HG02642 (cell line): ENCODE measurements around the gene NPAS3.

ENCODE experiments used
- ATAC-seq: cut with Tn5 transposase; IDR thresholded peaks from one replicate; pipeline ENCODE4 v1.9.1; 2021; ENCODE audit warnings: mild to moderate bottlenecking; ENCODE audit not compliant: unreplicated experiment, poor library complexity

The NPAS3 gene

DNA sequence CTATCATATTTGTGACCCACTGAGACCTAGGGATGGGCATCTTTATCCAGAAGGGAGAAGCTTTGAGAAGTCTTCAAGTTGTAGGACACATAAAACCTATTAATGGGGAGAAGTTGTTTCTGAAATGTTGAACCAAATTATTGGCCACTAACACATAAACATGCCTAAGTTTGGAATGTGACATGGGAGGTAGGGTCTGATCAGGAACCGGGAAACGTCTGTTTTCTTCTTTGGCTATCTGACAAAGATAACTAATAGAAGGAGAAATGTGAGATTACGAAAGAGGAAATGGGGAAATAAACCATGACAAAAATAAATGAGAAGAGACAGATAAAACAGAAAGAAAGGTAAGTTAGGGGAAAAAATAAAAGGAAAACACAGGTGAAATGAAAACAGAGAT is 586.9 kb downstream of the NPAS3 start:
- no peak for ATAC-seq

DNA sequence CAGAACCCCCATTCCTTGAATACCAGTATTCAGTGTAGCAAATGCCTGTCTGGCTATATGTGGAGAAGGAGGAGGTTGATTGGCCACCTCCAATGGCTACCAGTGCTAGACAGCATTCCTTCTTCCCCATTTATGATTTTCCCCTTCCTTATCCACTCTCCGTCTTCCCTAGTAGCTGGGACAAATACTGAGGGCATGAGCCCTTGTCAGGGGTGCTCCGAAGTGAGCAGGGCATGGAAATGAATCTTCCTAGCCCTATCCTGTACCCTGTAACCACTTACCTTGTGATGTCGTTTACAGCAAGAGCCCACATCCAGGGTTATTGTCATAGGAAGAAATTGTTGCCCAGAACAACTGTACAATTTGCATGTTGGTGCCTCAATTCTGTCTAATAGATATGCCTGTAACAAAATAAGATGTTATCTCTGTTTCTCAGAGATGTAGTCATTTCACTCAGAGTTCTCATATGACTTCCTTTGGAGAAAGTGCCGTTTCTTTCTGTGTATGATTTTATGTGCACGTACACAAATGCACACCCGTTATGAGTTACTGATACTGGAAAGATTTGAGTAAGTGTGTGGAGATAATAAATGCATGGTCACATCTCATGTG is 588.5 kb downstream of the NPAS3 start:
- ATAC-seq = no peak

DNA sequence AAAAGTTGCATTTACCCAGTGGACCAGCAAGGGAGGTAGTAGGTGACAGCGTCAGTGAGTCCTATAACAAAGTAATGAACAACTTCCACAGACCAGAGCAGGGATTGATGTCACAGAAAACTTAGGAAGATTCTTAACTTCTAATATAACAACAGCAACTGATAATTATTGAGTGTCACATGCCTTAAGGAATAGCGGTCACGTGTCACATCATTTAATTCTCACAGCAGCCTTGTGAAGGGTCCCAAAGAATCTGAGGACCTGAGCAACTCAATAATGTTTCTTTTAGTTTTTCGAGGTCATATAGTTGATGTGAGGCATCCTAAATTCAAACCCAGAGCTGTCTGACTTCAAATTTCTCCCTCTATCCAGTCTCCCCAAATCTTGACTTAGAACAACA is 590.0 kb downstream of the NPAS3 start:
- ATAC-seq = no peak

DNA sequence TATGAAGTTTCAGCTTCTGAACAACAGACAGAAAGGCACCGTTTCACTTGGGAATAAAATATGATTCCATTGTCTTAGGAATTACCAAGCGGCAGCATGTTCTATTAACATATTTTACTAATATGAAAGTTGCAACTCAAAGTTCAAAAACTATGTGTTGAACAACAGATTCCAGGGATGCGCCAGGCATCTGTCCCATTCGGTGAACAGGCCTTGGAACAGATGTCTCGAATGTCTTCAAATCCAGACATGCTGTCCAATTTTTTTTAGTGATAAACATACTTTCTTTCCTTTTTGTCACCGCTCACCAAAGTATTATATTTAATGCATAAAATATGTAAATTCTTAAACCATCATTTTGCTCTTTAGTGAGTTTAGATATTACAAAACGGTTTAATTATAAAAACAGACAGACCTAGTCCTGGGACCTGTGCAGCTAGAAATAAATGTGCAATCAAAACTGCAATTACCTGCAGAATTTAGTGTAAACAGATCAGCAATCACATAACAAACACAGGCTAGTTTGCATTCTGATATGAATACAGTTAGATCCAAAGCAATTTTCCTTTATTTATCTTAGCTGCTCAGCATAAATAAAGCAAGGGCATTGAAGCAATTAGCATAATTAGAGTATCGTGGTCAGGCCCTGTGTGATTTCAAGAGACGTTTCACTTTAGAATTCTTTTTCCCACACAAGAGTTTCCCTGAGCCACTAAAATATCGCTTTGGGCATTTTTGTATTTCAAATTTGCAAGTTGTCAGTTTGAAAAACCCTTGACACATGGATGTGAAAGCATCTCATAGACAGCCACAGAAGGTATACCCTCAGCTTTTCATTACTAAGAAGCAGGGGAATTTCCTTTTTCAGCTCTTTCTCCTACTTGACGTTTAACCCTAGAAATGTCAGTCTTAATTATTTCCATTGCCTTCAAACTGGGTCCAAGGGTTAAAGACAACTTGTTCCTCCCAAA is 591.4 kb downstream of the NPAS3 start:
- no peak for ATAC-seq

DNA sequence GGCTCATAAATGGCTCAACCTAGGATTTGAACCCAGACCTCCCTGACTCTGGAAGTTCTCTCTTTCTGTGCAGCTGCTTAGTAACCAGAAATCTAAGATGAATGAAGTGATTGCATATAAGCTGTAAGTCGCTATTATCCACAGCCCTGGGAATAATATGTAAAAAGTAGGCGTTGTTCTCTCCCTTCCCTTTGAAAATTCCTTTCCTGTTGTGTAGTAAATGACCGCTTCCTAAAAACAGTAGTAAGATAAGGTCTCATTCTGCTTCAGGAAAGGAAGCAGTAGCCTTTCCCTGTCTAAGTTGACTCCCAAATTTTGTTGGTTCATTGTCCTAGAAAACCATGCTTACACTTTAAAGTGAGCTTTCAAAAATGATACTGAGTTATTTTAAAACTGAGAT is 593.9 kb downstream of the NPAS3 start:
- ATAC-seq = no peak

DNA sequence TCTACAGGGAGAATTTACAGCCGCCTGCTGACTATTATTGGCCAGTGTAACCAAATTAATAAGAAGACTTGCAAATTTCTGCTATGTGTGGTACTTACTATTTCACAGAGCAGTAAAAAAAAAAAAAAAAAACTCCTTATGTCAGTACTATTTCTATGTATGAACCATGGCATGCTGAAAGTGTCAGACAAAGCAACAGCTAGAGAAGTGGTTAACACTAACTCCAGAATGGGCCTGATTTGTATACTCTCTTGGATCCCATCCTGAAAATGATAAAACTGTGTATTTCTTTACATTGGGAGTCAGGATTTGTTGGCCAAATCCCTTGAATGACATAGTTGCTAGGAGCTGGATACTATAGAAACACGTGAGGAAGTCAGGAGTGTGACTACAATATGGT is 595.4 kb downstream of the NPAS3 start:
- no peak for ATAC-seq

DNA sequence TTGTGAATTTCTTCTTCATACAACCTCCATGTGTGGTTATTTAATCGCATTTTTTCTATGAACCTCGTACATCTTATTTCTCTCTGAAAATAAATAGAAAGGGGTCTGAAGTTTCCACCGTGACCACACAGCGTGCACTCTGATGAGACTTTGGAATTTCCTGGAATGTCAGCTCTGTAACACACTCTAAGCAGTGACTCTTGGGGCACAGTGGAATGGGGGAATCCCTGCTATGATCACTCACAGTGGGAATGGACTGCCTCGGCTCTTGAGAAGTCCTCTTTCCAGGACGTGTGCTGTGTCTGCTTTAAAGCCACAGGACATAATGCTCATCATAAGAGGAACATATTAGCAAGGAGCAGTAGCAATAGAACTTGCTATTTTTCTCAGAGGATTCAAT is 596.0 kb downstream of the NPAS3 start:
- ATAC-seq = no peak

DNA sequence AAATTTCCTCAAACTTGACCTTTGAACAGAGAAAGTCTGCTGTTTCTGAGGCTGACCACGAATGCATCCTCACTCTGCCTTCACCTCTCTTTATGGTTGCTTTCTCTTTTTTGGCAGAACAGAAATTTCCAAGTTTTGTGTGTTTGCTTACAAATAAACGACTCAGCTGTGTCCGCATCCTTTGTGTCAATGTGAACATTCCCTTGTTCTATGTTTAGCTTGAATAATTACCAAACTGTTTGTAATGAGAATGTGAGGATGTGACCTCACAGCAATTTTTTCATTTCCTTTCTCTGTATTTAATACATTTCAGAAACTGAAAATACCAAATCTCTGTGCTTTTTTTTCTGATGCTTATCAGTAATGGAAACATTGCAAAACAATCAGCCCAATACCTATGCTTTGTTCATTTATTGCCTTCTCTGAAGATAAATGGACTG is 601.3 kb downstream of the NPAS3 start:
- ATAC-seq = no peak

DNA sequence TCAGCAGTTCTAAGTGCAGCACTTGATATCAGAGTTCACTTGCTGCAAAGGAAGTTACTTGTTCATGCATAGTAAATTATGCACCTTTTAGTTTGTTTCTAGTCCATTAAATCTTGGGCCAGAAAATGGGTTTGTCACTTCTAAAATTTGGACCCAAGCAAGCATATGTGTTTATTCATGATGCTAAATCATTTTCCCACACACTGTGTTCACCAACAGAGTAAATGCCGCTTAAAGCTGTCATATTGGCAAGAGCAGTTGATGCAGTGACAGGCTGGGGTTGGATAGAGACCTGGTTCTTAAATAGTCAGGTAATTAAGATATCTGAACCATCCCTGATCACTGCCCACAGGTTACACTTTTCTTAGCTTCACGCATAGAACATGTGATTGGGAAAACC is 602.5 kb downstream of the NPAS3 start:
- ATAC-seq = no peak

DNA sequence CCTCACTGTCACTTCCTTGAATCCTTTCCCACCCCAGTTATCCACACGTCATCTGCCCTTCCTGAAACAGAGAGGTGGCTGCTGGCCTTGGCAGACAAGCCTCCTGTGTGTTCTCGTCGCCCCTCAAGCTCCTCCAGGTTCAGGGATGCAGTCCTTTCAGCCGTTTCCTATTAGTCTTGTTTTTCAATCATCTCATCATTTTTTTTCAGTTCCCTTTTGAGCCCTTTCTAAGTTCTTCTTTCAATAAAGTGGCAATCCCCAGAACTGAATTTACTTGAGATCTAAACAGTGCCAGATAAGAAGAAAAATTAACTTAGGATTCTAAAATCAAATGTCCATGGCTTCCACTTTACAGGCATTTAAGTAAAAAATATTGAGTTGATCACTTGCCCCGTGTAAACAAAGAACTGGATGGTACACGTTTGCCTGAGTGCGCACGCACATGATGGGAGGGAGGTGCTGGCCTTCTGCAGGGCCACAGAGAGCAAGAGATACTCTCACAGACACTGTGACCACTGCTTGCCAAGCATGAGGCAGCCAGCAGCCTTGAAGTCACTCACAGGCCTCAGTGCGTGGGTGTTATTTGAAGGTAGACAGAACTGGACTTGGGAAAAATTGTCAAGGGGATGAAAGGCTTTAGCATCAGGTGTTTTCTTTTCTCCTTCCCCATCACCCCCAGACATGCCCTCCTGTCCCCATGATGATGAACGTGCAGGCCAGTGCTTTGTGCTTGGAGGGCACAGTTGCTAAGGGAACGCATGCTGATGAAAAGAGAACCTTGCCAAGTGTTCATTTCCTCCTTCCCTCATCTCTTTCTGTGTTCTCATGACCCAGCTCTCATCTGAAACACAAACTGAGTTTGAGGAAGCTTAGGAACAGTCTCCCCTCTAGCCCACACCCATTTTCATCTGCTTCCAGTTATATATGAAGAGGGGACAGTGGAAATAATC is 603.9 kb downstream of the NPAS3 start:
- no peak for ATAC-seq

DNA sequence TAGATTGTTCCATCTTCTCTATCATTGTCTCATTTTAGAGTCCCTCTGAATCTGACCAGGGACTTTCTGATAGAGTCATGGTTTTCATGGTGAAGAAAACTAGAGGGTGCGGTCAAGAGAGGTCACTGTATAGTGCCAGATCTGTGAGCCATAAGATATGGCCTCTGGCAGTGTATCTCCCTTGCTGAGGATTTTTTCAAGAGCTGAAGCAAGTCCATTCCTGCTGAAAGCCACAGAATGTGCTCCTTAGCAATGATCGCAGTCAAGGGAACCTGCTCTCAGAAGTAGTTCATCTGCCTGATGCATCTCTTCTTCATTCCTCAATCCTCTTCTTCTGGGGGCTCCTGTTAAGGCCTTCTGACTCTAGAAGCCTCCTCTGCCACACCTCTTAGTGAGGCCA is 607.0 kb downstream of the NPAS3 start:
- no peak for ATAC-seq

DNA sequence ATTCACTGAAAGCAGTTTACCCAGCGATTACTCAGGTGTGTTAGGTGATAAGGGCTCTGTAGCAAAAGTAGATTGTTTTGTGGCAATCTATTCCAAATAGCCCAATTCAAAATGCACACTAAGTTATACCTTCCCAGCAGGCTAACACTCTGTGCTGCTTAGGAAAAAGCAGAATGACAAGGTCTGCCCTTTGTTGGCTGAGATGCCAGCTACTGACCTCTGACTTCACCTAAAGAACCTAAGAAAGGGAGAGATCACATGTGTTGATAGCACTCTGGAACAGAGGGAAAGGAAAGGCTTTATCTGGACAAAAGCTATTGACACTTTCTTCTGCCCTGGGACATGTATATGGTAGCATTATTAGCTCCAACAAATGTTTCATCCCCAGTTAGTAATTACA is 609.9 kb downstream of the NPAS3 start:
- ATAC-seq = no peak

DNA sequence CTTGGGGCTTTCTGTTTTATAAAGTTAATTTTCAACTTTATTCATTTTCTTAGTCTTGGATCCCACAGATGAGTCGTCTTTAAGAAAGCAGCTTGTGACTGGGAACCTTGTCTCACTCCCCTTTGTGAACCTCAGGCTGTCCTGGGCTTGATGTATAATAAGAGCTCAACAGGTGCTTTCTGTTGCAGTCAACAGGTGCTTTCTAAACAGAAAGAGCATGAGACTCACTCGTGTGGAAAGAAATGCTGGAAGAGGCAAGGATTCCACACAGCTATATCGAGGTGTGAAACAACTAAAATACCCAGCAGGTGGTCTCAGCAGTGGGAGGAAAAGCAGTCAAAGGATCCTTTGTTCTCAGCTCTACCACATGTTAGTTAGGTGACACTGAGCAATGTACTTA is 613.3 kb downstream of the NPAS3 start:
- no peak for ATAC-seq

DNA sequence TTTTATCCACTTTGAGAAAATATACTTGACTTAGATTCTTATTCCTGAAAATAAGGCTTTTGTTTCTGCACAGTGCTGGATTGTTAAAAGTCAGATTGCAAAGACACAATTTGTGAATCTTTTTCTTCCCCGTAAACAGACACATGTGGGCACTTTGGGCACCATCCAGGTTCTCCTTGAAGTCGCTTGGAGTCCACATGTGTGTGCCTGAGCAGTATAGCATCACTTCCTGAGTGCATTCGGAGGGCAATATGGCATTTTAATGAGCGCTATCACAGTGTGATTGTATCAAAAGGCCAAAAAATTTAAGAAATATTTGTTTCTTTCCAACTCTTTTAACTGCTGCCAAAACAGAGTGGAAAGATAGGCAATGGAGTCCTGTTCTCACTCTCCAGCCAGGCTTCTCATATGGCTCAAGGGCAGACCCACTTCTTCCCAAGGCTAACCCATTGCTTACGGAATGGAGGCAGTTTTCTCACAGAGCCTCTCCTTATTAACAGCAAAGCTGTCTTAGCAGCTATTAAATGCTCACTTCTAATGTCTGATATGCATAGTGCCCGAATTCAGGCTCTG is 615.1 kb downstream of the NPAS3 start:
- no peak for ATAC-seq

DNA sequence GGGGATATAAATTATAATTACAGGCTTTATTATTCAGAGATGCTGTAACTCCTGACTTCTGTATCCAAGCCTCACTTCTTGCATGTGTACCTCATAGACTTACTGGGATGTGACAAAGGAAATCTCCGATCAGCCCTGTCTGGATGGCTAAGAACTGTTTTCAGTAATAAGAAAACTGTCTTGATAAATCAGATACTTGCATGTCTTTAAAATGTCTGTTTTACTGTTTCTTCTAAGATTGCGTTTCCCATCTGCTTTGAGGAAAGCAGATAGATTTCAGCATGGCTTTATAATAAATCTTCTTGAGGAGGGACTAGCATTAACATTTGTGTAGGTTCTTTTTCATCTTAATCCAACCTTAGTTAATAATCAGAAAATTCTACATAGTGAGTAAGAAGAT is 616.3 kb downstream of the NPAS3 start:
- no peak for ATAC-seq

DNA sequence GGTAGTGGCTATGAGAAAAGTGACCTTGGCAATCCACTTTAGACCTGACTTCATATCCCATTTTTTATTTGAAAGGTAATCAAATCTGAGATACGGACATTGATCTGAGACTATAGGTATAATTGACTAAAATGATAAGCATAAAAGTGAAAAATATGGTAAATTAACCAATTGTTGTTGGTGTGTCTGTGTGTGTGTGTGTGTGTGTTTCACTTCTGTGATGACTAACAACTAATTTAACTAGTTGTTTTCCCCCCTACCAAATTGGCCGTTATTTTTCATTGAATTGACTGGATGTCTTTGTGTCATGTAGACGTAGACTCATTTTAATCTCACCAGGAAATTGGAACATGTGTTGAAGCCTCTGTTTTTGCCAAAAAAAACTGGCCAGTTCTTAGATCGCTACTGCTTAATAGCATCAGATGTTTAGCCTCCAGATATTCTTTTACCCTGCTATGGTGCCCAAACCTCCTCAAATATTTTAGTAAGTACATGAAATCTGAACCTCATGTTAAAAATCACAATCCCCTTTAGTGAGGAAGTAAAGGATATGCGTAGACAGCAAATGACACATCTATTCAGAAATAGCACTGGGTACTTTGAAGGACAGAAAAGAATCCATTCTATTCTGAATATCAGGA is 617.2 kb downstream of the NPAS3 start:
- no peak for ATAC-seq

DNA sequence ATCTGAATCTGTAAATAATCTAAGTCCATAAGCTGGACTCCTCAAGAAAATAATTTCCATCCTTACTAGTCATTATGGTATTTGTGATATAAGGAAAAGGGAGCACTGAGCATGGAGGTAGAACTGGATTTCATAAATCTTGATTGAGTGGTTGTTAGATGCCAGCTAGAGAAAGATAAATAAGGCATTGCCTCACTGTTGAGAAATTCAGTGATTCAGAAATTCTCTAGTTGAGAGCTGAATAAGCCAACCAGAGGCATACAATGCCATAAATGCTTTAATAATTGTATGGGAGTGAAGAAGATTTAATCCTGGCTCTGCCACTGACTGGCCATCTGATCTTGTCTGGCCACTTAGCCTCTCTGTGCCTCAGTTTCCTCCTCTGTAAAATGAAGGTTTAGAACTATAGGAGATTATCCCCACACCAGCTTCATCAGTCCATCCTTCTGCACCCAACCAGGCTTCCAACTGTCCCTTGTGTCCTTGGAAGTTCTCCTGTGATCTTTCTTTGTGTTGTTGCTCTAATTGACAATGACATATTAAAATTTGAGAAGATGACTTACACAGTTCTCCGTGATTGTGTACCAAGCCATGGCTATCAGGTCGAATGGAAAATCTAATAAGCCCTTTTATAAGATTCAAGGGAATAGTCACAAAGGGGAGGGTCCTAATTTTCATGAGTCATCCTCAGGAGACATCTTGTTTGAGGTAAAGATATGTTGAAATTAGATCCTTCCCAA is 617.9 kb downstream of the NPAS3 start:
- no peak for ATAC-seq

DNA sequence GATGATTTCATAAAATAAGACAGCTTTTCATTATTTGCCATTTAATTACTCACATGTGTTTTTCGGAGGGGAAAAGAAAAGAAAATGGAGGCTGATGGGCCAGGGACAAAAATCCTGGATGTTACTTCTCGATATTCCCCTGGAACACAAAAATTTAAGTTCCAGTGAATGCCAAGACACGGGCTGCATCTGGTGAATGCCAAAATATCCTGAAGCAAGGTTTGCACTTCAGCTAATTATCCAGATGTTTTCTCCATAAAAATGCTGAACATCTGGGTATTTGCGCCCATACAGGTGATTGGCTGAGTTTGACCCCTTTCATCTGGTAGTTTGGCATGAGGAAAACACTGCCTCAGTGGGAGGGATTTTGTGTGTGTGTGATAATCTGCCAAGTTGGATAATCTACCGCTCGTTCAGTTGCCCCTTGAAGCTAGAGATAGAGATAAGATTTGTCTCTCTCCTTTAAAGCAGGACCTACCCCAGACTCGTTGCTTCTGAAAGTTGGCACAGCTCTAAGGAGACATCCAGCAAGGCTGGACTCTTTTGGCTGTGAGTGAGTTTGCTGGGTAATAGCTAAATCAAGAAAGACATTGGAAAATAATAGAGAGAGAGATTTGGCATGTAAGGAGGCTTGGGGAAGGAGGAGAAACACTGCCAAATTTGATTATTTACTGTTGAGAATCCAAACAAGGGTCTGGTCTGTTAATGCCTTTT is 622.2 kb downstream of the NPAS3 start:
- no peak for ATAC-seq
